Breast epithelium (tissue), 4 donors: ENCODE data around the gene IGFN1. TPM values are rescaled to one million over a fixed set of nuclear protein-coding genes. Genes with fewer than 3 reads are reported as not detected.

Experiments
- DNase-seq, 2 donors: peaks; one replicate each; pipeline ENCODE4 v3.0.0-alpha.2; 2019; ENCODE audit warnings: low spot score in 2 of 2
- H3K27ac ChIP-seq, 2 donors: fragments of 200-600 bp; sonication (generic) in 1 of 2; one replicate each; pipeline ENCODE4 v1.5.1; 2016 to 2019; ENCODE audit warnings: mild to moderate bottlenecking in 1 of 2
- H3K27me3 ChIP-seq, 2 donors: fragments of 200-600 bp; sonication (generic) in 1 of 2; one replicate each; pipeline versions ENCODE4 v1.5.1 to v1.6.0; 2017 to 2019; ENCODE audit warnings: control low read depth in 1 of 2, mild to moderate bottlenecking in 1 of 2
- H3K36me3 ChIP-seq: fragments of 200-600 bp; one replicate; pipeline ENCODE4 v1.5.1; 2019
- H3K4me1 ChIP-seq, 2 donors: fragments of 200-600 bp; sonication (generic); one replicate each; pipeline ENCODE4 v1.5.1; 2016 to 2019; ENCODE audit warnings: control low read depth in 1 of 2
- H3K4me3 ChIP-seq, 3 donors: fragments of 200-600 bp; sonication (generic); 1 replicate in 2 of 3; 2 replicates in 1 of 3; pipeline ENCODE4 v1.5.1; 2016 to 2019; ENCODE audit warnings: mild to moderate bottlenecking in 3 of 3, moderate library complexity in 2 of 3
- H3K9me3 ChIP-seq, 2 donors: fragments of 200-600 bp; sonication (generic) in 1 of 2; one replicate each; pipeline ENCODE4 v1.5.1; 2016 to 2019; ENCODE audit warnings: control low read depth in 1 of 2
- CTCF ChIP-seq, 3 donors: fragments of 450-650 bp; IDR thresholded peaks; one replicate each; pipeline ENCODE4 v1.5.1; 2016 to 2017; ENCODE audit warnings: antibody characterized with exemption in 3 of 3, mild to moderate bottlenecking in 3 of 3, moderate library complexity in 3 of 3
- POLR2A ChIP-seq: fragments of 450-650 bp; IDR thresholded peaks from one replicate; pipeline ENCODE4 v1.6.1; 2016; ENCODE audit warnings: antibody characterized with exemption, mild to moderate bottlenecking, moderate library complexity
- POLR2AphosphoS5 ChIP-seq, 3 donors: sonication (generic); formaldehyde crosslinking; IDR thresholded peaks; one replicate each; pipeline ENCODE4 v1.6.1; 2017; ENCODE audit warnings: antibody characterized with exemption in 3 of 3
- intact Hi-C: fragments of 100-400 bp; cut with DNase I; formaldehyde crosslinking; loops from one replicate; pipeline ENCODE4 v1.15.1; 2023; ENCODE audit warnings: low total_unique reads
- total RNA-seq, 3 donors: library from RNA; depleted of rRNA; stranded (reverse); fragments of >200 nt; gene quantifications; one replicate each; pipeline ENCODE4 v1.1.0, GENCODE V29; 2016

IGFN1 gene
- total RNA-seq, 3 donors from 2014 or later: 0.33 to 1.3 (median 0.59) TPM

- no peaks in the 10 kb centered on the region for H3K27me3 ChIP-seq
- DNase-seq: peak in 1 of 2 donors; percentile 15
- TF ChIP-seq POLR2AphosphoS5 (IDR thresholded peaks at IDR 0.05) (no peak), POLR2A (no peak), CTCF (IDR thresholded peaks at IDR 0.05) (no peak)
- no peaks in the 10 kb centered on the region for H3K36me3 ChIP-seq
- intact Hi-C loops: no loop called here
- no peak overlapping the region for H3K27ac ChIP-seq
- H3K4me1 ChIP-seq: peaks cover 0 to 3% of the 10 kb centered on the region in 2 donors
- H3K4me3 ChIP-seq: no peak overlapping the region
- H3K9me3 ChIP-seq: no peaks in the 10 kb centered on the region
Measured at GRCh38 chr1:201264554-201264953, 73.9 kb downstream of the IGFN1 start.

- H3K27me3 ChIP-seq: no peaks in the 10 kb centered on the region
- H3K36me3 ChIP-seq: no peaks in the 10 kb centered on the region
- H3K27ac ChIP-seq: no peak overlapping the region
- no peaks in the 10 kb centered on the region for H3K4me1 ChIP-seq
- DNase-seq: no peak
- TF ChIP-seq POLR2A: no peak
- TF ChIP-seq CTCF (IDR thresholded peaks at IDR 0.05): no peak
- no peak for TF ChIP-seq POLR2AphosphoS5 (IDR thresholded peaks at IDR 0.05)
- H3K9me3 ChIP-seq: no peaks in the 10 kb centered on the region
- H3K4me3 ChIP-seq: no peak overlapping the region
- intact Hi-C loops: no loop called here
Measured at GRCh38 chr1:201265756-201266155, 75.1 kb downstream of the IGFN1 start.

GRCh38 chr1:201266276-201266675 lies 75.7 kb downstream of the IGFN1 start:
- no peaks in the 10 kb centered on the region for H3K4me1 ChIP-seq
- H3K27ac ChIP-seq: no peak overlapping the region
- intact Hi-C loops: no loop called here
- H3K9me3 ChIP-seq: no peaks in the 10 kb centered on the region
- H3K27me3 ChIP-seq: no peaks in the 10 kb centered on the region
- DNase-seq: no peak
- H3K4me3 ChIP-seq: no peak overlapping the region
- no peaks in the 10 kb centered on the region for H3K36me3 ChIP-seq
- no peak for TF ChIP-seq POLR2A
- no peak for TF ChIP-seq POLR2AphosphoS5 (IDR thresholded peaks at IDR 0.05)
- no peak for TF ChIP-seq CTCF (IDR thresholded peaks at IDR 0.05)

- no peak overlapping the region for H3K27ac ChIP-seq
- intact Hi-C loops: no loop called here
Measured at GRCh38 chr1:201266774-201267173, 76.2 kb downstream of the IGFN1 start.

GRCh38 chr1:201267481-201268229 lies 77.0 kb downstream of the IGFN1 start:
- TF ChIP-seq CTCF (IDR thresholded peaks at IDR 0.05) (no peak), POLR2A (no peak), POLR2AphosphoS5 (IDR thresholded peaks at IDR 0.05) (no peak)
- peak in 1 of 2 donors; percentile 14 for DNase-seq
- Histone ChIP-seq H3K27ac (no peak overlapping the region), H3K9me3 (no peaks in the 10 kb centered on the region), H3K4me3 (no peak overlapping the region), H3K36me3 (no peaks in the 10 kb centered on the region), H3K27me3 (no peaks in the 10 kb centered on the region), H3K4me1 (no peaks in the 10 kb centered on the region)
- intact Hi-C loops: loop anchor here (2.0 kb wide), 1 partner anchor 73 kb away; no protein-coding TSS in a partner anchor

More at GRCh38 chr1:201266774-201267173, 76.2 kb downstream of the IGFN1 start:
- H3K27me3 ChIP-seq: no peaks in the 10 kb centered on the region
- no peaks in the 10 kb centered on the region for H3K4me1 ChIP-seq
- peak in 1 of 3 donors; percentile 55 for TF ChIP-seq POLR2AphosphoS5 (IDR thresholded peaks at IDR 0.05)
- no peak for TF ChIP-seq POLR2A
- no peak overlapping the region for H3K4me3 ChIP-seq
- H3K36me3 ChIP-seq: no peaks in the 10 kb centered on the region
- DNase-seq: peak in 1 of 2 donors; percentile 27
- H3K9me3 ChIP-seq: no peaks in the 10 kb centered on the region
